AG04450 (cell line): ENCODE results near the gene ZMYND8. TPM values are rescaled to one million over a fixed set of nuclear protein-coding genes. Genes with fewer than 3 reads are reported as not detected.
"Not testable (repeated sequence)": the region's sequence is repeated elsewhere in the genome, so short reads cannot be mapped to it uniquely, and the experiment has no call there.

Source experiments
- CTCF ChIA-PET: fragments of 300-600, 350-600 bp; formaldehyde crosslinking; extraction: SDS; loops from one replicate; lab custom pipeline; 2022; ENCODE audit warnings: antibody characterized with exemption, inconsistent platforms; lab: Charles Lee
- POLR2A ChIA-PET: fragments of 350-600 bp; formaldehyde crosslinking; extraction: SDS; loops from one replicate; lab custom pipeline; 2021; ENCODE audit warnings: antibody characterized with exemption, inconsistent platforms; lab: Yijun Ruan, JAX
- DNase-seq: peaks from one replicate; pipeline ENCODE4 v3.0.0-alpha.2; 2011; ENCODE audit warnings: low read depth, low spot score
- H3K27ac ChIP-seq: one replicate; pipeline ENCODE4 v1.5.1; 2012; ENCODE audit warnings: low read depth, low read length, control low read depth
- H3K27me3 ChIP-seq: one replicate; pipeline ENCODE4 v1.6.0; 2012; ENCODE audit warnings: low read length; ENCODE audit not compliant: control insufficient read depth, insufficient read depth
- H3K4me3 ChIP-seq: 2 replicates; pipeline ENCODE4 v1.5.1; 2011; ENCODE audit warnings: mild to moderate bottlenecking, low read depth, low read length, control low read depth
- H3K9me3 ChIP-seq: 2 replicates; pipeline ENCODE4 v1.5.1; 2012; ENCODE audit warnings: low read length; ENCODE audit not compliant: control insufficient read depth, insufficient read depth
- CTCF ChIP-seq: IDR thresholded peaks from 2 replicates; pipeline ENCODE4 v1.5.1; 2011; ENCODE audit warnings: low read depth, low read length, control low read depth, inconsistent platforms
- polyA plus RNA-seq: library from polyadenylated mRNA; depleted of rRNA; stranded (reverse); fragments of >200 nt; gene quantifications from 2 replicates; pipeline ENCODE4 v1.2.3, GENCODE V29; 2011

ZMYND8 gene
- polyA plus RNA-seq, 1 experiment, result 23.1 TPM

GRCh38 chr20:47396762-47397476 lies 40.4 kb upstream of the ZMYND8 start:
- Histone ChIP-seq H3K9me3 (no peaks in the 10 kb centered on the region; the same call in 1 of the 2 replicates), H3K27ac (no peak overlapping the region), H3K27me3 (no peaks in the 10 kb centered on the region), H3K4me3 (no peak overlapping the region)
- ChIA-PET CTCF (interaction anchor here (1.1 kb wide), 1 partner anchor 14 kb away, joined by 3 read pairs; no protein-coding TSS in a partner anchor), POLR2A (no interaction called here)
- DNase-seq, result no peak
- no peak for TF ChIP-seq CTCF

DNA sequence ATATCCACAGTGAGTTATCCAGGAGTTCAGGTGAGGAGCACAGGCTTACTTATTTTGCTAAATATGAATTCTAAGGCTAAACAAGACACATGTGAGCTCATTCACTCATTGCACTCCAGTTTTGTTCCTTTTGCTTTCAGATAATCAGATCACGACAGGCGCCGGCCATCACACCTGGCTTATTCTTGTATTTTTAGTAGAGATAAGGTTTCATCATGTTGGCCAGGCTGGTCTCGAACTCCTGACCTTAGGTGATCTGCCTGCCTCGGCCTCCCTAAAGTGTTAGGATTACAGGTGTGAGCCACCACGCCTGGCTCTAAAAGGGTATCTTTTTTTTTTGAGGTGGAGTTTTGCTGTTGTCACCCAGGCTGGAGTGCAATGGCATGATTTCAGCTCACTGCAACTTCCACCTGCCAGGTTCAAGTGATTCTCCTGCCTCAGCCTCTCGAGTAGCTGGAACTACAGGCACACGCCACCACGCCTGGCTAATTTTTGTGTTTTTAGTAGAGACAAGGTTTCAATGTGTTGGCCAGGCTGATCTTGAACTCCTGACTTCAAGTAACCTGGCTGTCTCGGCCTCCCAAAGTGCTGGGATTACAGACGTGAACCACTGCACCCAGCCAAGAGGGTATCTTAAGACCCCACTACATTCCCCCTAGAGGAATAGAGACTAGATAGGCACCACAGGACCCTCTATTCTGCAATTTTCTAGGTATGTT lies 37.5 kb upstream of the ZMYND8 start:
- not testable (repeated sequence) for H3K27ac ChIP-seq, DNase-seq, H3K4me3 ChIP-seq, H3K27me3 ChIP-seq, H3K9me3 ChIP-seq
- POLR2A ChIA-PET, result interaction anchor here (0.6 kb wide), 1 partner anchor 31 kb away, joined by 4 read pairs; no protein-coding TSS in a partner anchor
- CTCF ChIA-PET, result interaction anchor here (3.3 to 3.8 kb wide), 2 partner anchors 11 to 227 kb away, joined by 17 to 29 read pairs; no protein-coding TSS in a partner anchor

- TF ChIP-seq CTCF, result no peak
- ChIA-PET CTCF (interaction anchor here (0.6 to 3.8 kb wide), 4 partner anchors 9 to 228 kb away, joined by 3 to 29 read pairs (median 14); no protein-coding TSS in a partner anchor), POLR2A (interaction anchor here (1.0 kb wide), 1 partner anchor 109 kb away, joined by 5 read pairs; the partner anchor contains the start of gene NCOA3)
- Histone ChIP-seq H3K4me3 (no peak overlapping the region), H3K27me3 (no peaks in the 10 kb centered on the region), H3K27ac (peak overlapping the region; percentile 97), H3K9me3 (no peaks in the 10 kb centered on the region)
- DNase-seq, result no peak
These were observed 36.2 kb upstream of the ZMYND8 start for GRCh38 chr20:47392721-47393073.

- ChIA-PET POLR2A (interaction anchor here (0.9 to 1.0 kb wide), 2 partner anchors 110 to 118 kb away, joined by 3 to 5 read pairs; partner anchors contain the start of gene NCOA3), CTCF (interaction anchor here (0.6 to 3.8 kb wide), 5 partner anchors 9 to 229 kb away, joined by 4 to 29 read pairs (median 10); no protein-coding TSS in a partner anchor)
- Histone ChIP-seq H3K9me3 (no peaks in the 10 kb centered on the region), H3K27me3 (no peaks in the 10 kb centered on the region), H3K4me3 (no peak overlapping the region), H3K27ac (peak overlapping the region; percentile 97)
- no peak for TF ChIP-seq CTCF
- peak; percentile 82 for DNase-seq
These were observed 35.7 kb upstream of the ZMYND8 start for GRCh38 chr20:47392015-47392720.
